BLaER1 treated with 17β-estradiol and CSF1 and Interleukin-3, amounts not matched to agents 10 nM and 100 nM (cell line): Measurements from ENCODE around the gene POFUT2.

Experiments used
- H3K27ac ChIP-seq, 11 experiments: shearing (Covaris generic); formaldehyde crosslinking; 2 replicates each; pipeline ENCODE4 v1.8.1; 2022
- H3K27me3 ChIP-seq, 11 experiments: shearing (Covaris generic); formaldehyde crosslinking; 2 replicates each; pipeline ENCODE4 v1.8.1; 2022
- H3K36me3 ChIP-seq, 11 experiments: shearing (Covaris generic); formaldehyde crosslinking; 2 replicates each; pipeline ENCODE4 v1.8.1; 2022
- H3K4me1 ChIP-seq, 10 experiments: shearing (Covaris generic); formaldehyde crosslinking; 2 replicates each; pipeline ENCODE4 v1.8.1; 2022
- H3K4me2 ChIP-seq, 11 experiments: shearing (Covaris generic); formaldehyde crosslinking; 2 replicates each; pipeline ENCODE4 v1.8.1; 2022
- H3K4me3 ChIP-seq, 10 experiments: shearing (Covaris generic); formaldehyde crosslinking; 2 replicates each; pipeline ENCODE4 v1.8.1; 2022
- H3K9ac ChIP-seq, 11 experiments: shearing (Covaris generic); formaldehyde crosslinking; 2 replicates each; pipeline ENCODE4 v1.8.1; 2022
- H3K9me3 ChIP-seq, 11 experiments: shearing (Covaris generic); formaldehyde crosslinking; replicated peaks in 1 of 11; 2 replicates each; pipeline ENCODE4 v1.8.1; 2022
- H4K20me1 ChIP-seq, 11 experiments: shearing (Covaris generic); formaldehyde crosslinking; 2 replicates each; pipeline ENCODE4 v1.8.1; 2022
- Cebpa-rat ChIP-seq, 11 experiments: shearing (Covaris generic); IDR thresholded peaks; 2 replicates each; pipeline ENCODE4 v1.8.1; 2022

The POFUT2 gene

GRCh38 chr21:45277101-45278045 is 10.3 kb downstream of the POFUT2 start:
- peaks cover 85 to 100% (median 96%) of the 10 kb centered on the region in 11 experiments for H3K36me3 ChIP-seq

GRCh38 chr21:45276596-45276995 is 11.1 kb downstream of the POFUT2 start:
- Histone ChIP-seq H3K36me3 (peaks cover 90 to 100% (median 97%) of the 10 kb centered on the region in 11 experiments), H3K9me3 (peaks cover 23 to 39% (median 35%) of the 10 kb centered on the region in 11 experiments), H3K27me3 (no peaks in the 10 kb centered on the region), H3K4me3 (no peak overlapping the region), H4K20me1 (peaks cover 0 to 40% (median 16%) of the 10 kb centered on the region in 11 experiments; a peak in 17 of 22 replicates), H3K27ac (no peak overlapping the region), H3K4me1 (peaks cover 0 to 19% (median 0%) of the 10 kb centered on the region in 10 experiments; a peak in 8 of 20 replicates), H3K9ac (no peak overlapping the region), H3K4me2 (no peak overlapping the region)
- no peak for TF ChIP-seq Cebpa-rat (IDR thresholded peaks at IDR 0.05)

More at GRCh38 chr21:45277101-45278045, 10.3 kb downstream of the POFUT2 start:
- Histone ChIP-seq H3K9me3 (peaks cover 15 to 31% (median 27%) of the 10 kb centered on the region in 11 experiments), H3K4me2 (no peak overlapping the region), H3K4me3 (no peak overlapping the region), H3K27me3 (no peaks in the 10 kb centered on the region), H3K4me1 (peaks cover 0 to 27% (median 6%) of the 10 kb centered on the region in 10 experiments; a peak in 11 of 20 replicates), H4K20me1 (peaks cover 0 to 48% (median 24%) of the 10 kb centered on the region in 11 experiments; a peak in 18 of 22 replicates), H3K9ac (no peak overlapping the region), H3K27ac (no peak overlapping the region)
- TF ChIP-seq Cebpa-rat (IDR thresholded peaks at IDR 0.05), result no peak

GRCh38 chr21:45270306-45270821 is 17.3 kb downstream of the POFUT2 start:
- Histone ChIP-seq H3K4me2 (no peak overlapping the region), H3K27ac (no peak overlapping the region), H3K4me3 (peak overlapping the region in 5 of 10 experiments; percentile 1 to 26 (median 12); a peak in 2 of 20 replicates), H3K36me3 (peaks cover 77 to 86% (median 82%) of the 10 kb centered on the region in 11 experiments), H3K4me1 (peaks cover 0 to 24% (median 19%) of the 10 kb centered on the region in 10 experiments; a peak in 18 of 20 replicates), H3K9me3 (peaks cover 46 to 70% (median 65%) of the 10 kb centered on the region in 11 experiments), H3K27me3 (no peaks in the 10 kb centered on the region), H4K20me1 (peaks cover 0 to 26% (median 8%) of the 10 kb centered on the region in 11 experiments; a peak in 12 of 22 replicates), H3K9ac (no peak overlapping the region)
- TF ChIP-seq Cebpa-rat (IDR thresholded peaks at IDR 0.05), result no peak

GRCh38 chr21:45269861-45270260 is 17.8 kb downstream of the POFUT2 start:
- Histone ChIP-seq H3K36me3 (peaks cover 77 to 86% (median 82%) of the 10 kb centered on the region in 11 experiments), H3K27ac (no peak overlapping the region)

GRCh38 chr21:45267390-45267760 is 20.3 kb downstream of the POFUT2 start:
- peaks cover 0 to 19% (median 8%) of the 10 kb centered on the region in 11 experiments; a peak in 12 of 22 replicates for H4K20me1 ChIP-seq
- H3K36me3 ChIP-seq, result peaks cover 70 to 85% (median 78%) of the 10 kb centered on the region in 11 experiments
- H3K27ac ChIP-seq, result peak overlapping the region in 7 of 11 experiments; percentile 46 to 75 (median 58); a peak in 13 of 22 replicates
- H3K4me1 ChIP-seq, result peaks cover 0 to 20% (median 19%) of the 10 kb centered on the region in 10 experiments; a peak in 18 of 20 replicates
- peaks cover 30 to 42% (median 37%) of the 10 kb centered on the region in 11 experiments for H3K9me3 ChIP-seq
- H3K9ac ChIP-seq, result peak overlapping the region in 5 of 11 experiments; percentile 42 to 63 (median 55); a peak in 4 of 22 replicates
- no peaks in the 10 kb centered on the region for H3K27me3 ChIP-seq
- no peak for TF ChIP-seq Cebpa-rat (IDR thresholded peaks at IDR 0.05)
- H3K4me3 ChIP-seq, result no peak overlapping the region
- H3K4me2 ChIP-seq, result peak overlapping the region in 10 of 11 experiments; percentile 45 to 83 (median 68); a peak in 18 of 22 replicates

More at GRCh38 chr21:45269861-45270260, 17.8 kb downstream of the POFUT2 start:
- no peaks in the 10 kb centered on the region for H3K27me3 ChIP-seq
- H3K4me1 ChIP-seq, result peaks cover 0 to 24% (median 19%) of the 10 kb centered on the region in 10 experiments; a peak in 18 of 20 replicates
- H3K4me2 ChIP-seq, result no peak overlapping the region
- H4K20me1 ChIP-seq, result peaks cover 0 to 26% (median 8%) of the 10 kb centered on the region in 11 experiments; a peak in 12 of 22 replicates
- no peak for TF ChIP-seq Cebpa-rat (IDR thresholded peaks at IDR 0.05)
- no peak overlapping the region for H3K9ac ChIP-seq
- peaks cover 44 to 67% (median 62%) of the 10 kb centered on the region in 11 experiments for H3K9me3 ChIP-seq
- peak overlapping the region in 4 of 10 experiments; percentile 3 to 26 (median 16); a peak in 2 of 20 replicates for H3K4me3 ChIP-seq

GRCh38 chr21:45266518-45267389 is 20.9 kb downstream of the POFUT2 start:
- no peak overlapping the region; a peak in 1 of 20 replicates for H3K4me3 ChIP-seq
- peaks cover 64 to 83% (median 71%) of the 10 kb centered on the region in 11 experiments for H3K36me3 ChIP-seq
- peak overlapping the region; percentile 44 to 83 (median 67) for H3K4me2 ChIP-seq
- H4K20me1 ChIP-seq, result peaks cover 0 to 19% (median 8%) of the 10 kb centered on the region in 11 experiments; a peak in 12 of 22 replicates
- peaks cover 0 to 20% (median 19%) of the 10 kb centered on the region in 10 experiments; a peak in 18 of 20 replicates for H3K4me1 ChIP-seq
- peaks cover 24 to 36% (median 31%) of the 10 kb centered on the region in 11 experiments for H3K9me3 ChIP-seq
- H3K9ac ChIP-seq, result peak overlapping the region in 10 of 11 experiments; percentile 20 to 63 (median 53); a peak in 16 of 22 replicates
- peak overlapping the region in 8 of 11 experiments; percentile 46 to 75 (median 58); a peak in 16 of 22 replicates for H3K27ac ChIP-seq
- no peaks in the 10 kb centered on the region for H3K27me3 ChIP-seq
- no peak for TF ChIP-seq Cebpa-rat (IDR thresholded peaks at IDR 0.05)

- Histone ChIP-seq H3K4me3 (no peak overlapping the region), H3K4me2 (peak overlapping the region in 9 of 11 experiments; percentile 59 to 83 (median 69); a peak in 16 of 22 replicates), H3K27me3 (no peaks in the 10 kb centered on the region), H3K36me3 (peaks cover 55 to 75% (median 63%) of the 10 kb centered on the region in 11 experiments), H4K20me1 (peaks cover 0 to 19% (median 8%) of the 10 kb centered on the region in 11 experiments; a peak in 12 of 22 replicates), H3K27ac (peak overlapping the region in 8 of 11 experiments; percentile 35 to 75 (median 58); a peak in 13 of 22 replicates), H3K9me3 (peaks cover 15 to 28% (median 23%) of the 10 kb centered on the region in 11 experiments), H3K9ac (peak overlapping the region in 6 of 11 experiments; percentile 26 to 58 (median 50); a peak in 8 of 22 replicates), H3K4me1 (peaks cover 0 to 20% (median 19%) of the 10 kb centered on the region in 10 experiments; a peak in 18 of 20 replicates)
- TF ChIP-seq Cebpa-rat (IDR thresholded peaks at IDR 0.05), result no peak
Measured at GRCh38 chr21:45265721-45266517, 21.8 kb downstream of the POFUT2 start.
